AG04450 (cell line): ENCODE measurements around the gene BMERB1. TPM values are rescaled to one million over a fixed set of nuclear protein-coding genes. Genes with fewer than 3 reads are reported as not detected.

Experiments used
- CTCF ChIA-PET: fragments of 300-600, 350-600 bp; formaldehyde crosslinking; extraction: SDS; loops from one replicate; lab custom pipeline; 2022; ENCODE audit warnings: antibody characterized with exemption, inconsistent platforms; lab: Charles Lee
- POLR2A ChIA-PET: fragments of 350-600 bp; formaldehyde crosslinking; extraction: SDS; loops from one replicate; lab custom pipeline; 2021; ENCODE audit warnings: antibody characterized with exemption, inconsistent platforms; lab: Yijun Ruan, JAX
- DNase-seq: peaks from one replicate; pipeline ENCODE4 v3.0.0-alpha.2; 2011; ENCODE audit warnings: low read depth, low spot score
- H3K27ac ChIP-seq: one replicate; pipeline ENCODE4 v1.5.1; 2012; ENCODE audit warnings: low read depth, low read length, control low read depth
- H3K27me3 ChIP-seq: one replicate; pipeline ENCODE4 v1.6.0; 2012; ENCODE audit warnings: low read length; ENCODE audit not compliant: control insufficient read depth, insufficient read depth
- H3K4me3 ChIP-seq: 2 replicates; pipeline ENCODE4 v1.5.1; 2011; ENCODE audit warnings: mild to moderate bottlenecking, low read depth, low read length, control low read depth
- H3K9me3 ChIP-seq: 2 replicates; pipeline ENCODE4 v1.5.1; 2012; ENCODE audit warnings: low read length; ENCODE audit not compliant: control insufficient read depth, insufficient read depth
- polyA plus RNA-seq: library from polyadenylated mRNA; depleted of rRNA; stranded (reverse); fragments of >200 nt; gene quantifications from 2 replicates; pipeline ENCODE4 v1.2.3, GENCODE V29; 2011
- TF ChIP-seq, protein P1 (sequence below): IDR thresholded peaks from 2 replicates; pipeline ENCODE4 v1.5.1; 2011; ENCODE audit warnings: low read depth, low read length, control low read depth, inconsistent platforms

Gene BMERB1
- polyA plus RNA-seq, 1 experiment, result 43.9 TPM

DNA sequence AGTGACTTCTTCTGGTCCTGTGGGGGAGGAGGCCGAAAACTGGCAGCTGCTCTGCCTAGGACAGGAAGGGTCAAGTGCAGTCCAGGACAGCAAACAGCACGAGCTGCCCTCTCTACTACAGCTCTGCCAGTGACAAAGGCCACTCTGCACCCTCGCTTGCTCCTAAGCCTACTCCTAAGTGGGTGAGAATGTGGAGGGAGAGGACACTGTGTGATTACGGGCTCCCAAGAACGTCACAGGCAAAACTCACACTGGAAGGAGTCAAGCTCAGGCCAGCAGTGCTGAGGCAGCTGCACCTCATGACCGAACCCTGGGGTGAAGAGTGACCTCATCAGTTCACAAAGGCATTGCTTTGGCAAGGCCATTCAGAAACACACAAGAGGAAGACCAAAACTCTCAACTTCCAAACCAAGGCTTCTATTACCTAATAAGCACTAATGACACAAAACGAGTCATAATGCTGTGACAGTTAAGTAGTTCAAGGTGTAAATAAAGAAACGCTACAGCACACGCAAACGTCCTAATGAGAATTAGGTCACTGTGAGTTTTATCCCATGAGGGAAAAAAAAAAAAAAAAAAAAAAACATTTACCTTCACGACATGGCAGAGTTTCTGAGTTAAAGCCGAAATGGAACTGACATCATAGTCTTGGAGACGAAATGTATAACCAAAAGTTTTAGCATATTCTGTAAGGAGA, 173.5 kb downstream of the BMERB1 start:
- TF ChIP-seq, protein P1, sequence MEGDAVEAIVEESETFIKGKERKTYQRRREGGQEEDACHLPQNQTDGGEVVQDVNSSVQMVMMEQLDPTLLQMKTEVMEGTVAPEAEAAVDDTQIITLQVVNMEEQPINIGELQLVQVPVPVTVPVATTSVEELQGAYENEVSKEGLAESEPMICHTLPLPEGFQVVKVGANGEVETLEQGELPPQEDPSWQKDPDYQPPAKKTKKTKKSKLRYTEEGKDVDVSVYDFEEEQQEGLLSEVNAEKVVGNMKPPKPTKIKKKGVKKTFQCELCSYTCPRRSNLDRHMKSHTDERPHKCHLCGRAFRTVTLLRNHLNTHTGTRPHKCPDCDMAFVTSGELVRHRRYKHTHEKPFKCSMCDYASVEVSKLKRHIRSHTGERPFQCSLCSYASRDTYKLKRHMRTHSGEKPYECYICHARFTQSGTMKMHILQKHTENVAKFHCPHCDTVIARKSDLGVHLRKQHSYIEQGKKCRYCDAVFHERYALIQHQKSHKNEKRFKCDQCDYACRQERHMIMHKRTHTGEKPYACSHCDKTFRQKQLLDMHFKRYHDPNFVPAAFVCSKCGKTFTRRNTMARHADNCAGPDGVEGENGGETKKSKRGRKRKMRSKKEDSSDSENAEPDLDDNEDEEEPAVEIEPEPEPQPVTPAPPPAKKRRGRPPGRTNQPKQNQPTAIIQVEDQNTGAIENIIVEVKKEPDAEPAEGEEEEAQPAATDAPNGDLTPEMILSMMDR, result no peak
- Histone ChIP-seq H3K4me3 (no peak overlapping the region), H3K27me3 (no peaks in the 10 kb centered on the region), H3K9me3 (peaks cover 3% of the 10 kb centered on the region; the same call in 1 of the 2 replicates), H3K27ac (peak overlapping the region; percentile 55)
- peak; percentile 18 for DNase-seq
- POLR2A ChIA-PET, result no interaction called here
- CTCF ChIA-PET, result interaction anchor here (0.6 to 1.3 kb wide), 6 partner anchors 15 to 180 kb away, joined by 3 to 5 read pairs (median 4); no protein-coding TSS in a partner anchor

DNA sequence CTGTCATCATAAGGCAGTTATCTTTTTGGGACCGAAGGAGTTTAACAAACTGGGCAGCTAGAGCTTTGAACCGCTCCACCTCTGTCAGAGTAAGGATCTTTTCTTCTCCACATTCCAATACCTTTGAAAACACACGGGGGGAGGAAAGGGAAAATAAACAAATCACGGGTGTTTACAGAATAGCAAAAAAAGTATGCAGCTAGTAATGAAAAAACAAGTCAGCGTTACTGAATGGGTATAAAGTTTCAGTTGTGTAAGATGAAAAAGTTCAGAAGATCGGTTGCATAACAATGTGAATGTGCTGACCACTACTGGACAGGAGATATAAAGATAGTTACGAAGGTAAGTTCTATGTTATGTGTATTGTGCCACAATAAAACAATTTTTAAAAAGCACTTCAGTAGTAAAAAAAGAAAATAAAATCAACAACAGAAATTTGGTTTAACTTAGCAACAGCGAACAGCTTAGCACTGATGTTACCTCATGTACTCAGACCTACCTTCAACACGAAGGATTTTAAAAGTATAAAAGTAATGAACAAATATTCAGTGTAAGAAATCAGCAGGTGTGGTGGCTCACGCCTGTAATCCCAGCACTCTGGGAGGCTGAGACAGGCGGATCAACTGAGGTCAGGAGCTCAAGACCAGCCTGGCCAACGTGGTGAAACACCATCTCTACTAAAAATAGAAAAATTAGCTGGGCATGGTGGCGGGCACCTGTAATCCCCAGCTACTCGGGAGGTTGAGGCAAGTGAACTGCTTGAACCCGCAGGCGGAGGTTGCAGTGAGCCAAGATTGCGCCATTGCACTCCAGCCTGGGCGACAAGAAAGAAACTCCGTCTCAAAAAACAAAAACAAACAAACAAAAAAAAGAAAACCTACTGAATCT, 174.3 kb downstream of the BMERB1 start:
- peak; percentile 18 for DNase-seq
- peaks cover 3% of the 10 kb centered on the region; the same call in 1 of the 2 replicates for H3K9me3 ChIP-seq
- H3K27ac ChIP-seq, result peak overlapping the region; percentile 21
- POLR2A ChIA-PET, result no interaction called here
- TF ChIP-seq, protein P1, result peak; percentile 28
- H3K4me3 ChIP-seq, result no peak overlapping the region
- CTCF ChIA-PET, result interaction anchor here (0.8 to 1.3 kb wide), 3 partner anchors 33 to 181 kb away, joined by 3 to 4 read pairs (median 3); no protein-coding TSS in a partner anchor
- H3K27me3 ChIP-seq, result no peaks in the 10 kb centered on the region

DNA sequence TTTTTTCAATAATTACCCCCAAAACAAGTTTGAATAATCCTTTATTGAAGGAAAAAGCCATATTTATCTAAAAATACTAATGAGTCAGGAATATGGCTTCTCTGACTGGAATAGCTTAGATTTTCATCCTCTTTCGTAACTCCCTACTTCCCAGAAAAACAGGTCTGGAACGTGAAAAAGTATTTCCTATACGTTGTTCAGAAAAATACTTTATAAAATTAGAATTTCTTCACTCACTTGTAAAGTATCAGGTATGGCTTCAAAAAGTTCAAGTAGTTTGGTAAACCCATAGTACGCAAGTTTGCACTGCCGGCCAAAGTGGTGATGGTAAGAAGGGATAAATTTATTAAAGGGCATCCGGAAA, 174.9 kb downstream of the BMERB1 start:
- Histone ChIP-seq H3K27ac (no peak overlapping the region), H3K4me3 (no peak overlapping the region), H3K27me3 (no peaks in the 10 kb centered on the region), H3K9me3 (peaks cover 3% of the 10 kb centered on the region; the same call in 1 of the 2 replicates)
- no peak for DNase-seq
- POLR2A ChIA-PET, result no interaction called here
- TF ChIP-seq, protein P1, result no peak
- CTCF ChIA-PET, result interaction anchor here (1.3 kb wide), 1 partner anchor 181 kb away, joined by 3 read pairs; no protein-coding TSS in a partner anchor

DNA sequence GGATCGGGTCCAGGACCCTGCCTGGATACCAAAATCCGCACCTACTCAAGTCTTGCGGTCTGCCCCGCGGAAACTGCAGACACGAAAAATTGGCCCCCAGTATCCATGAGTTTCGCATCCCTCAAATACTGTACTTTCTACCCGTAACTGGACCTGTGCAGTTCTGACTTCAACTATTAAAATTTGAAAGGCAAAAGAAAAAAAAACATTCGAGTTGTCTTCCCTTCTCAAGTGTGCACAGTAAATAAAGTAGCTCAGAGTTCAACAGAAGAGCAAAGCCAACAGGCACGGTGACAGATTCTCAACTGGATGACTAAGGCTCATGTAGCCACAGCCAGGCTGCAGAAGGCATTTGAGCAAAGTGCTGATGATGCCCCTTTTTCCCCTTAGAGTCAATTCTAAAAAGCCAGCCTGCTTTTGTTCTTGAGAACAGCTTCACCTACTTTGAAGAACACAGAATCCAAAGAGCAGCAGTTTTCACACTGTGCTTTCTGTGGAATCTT, 176.0 kb downstream of the BMERB1 start:
- no peaks in the 10 kb centered on the region for H3K27me3 ChIP-seq
- POLR2A ChIA-PET, result no interaction called here
- H3K27ac ChIP-seq, result no peak overlapping the region
- H3K4me3 ChIP-seq, result no peak overlapping the region
- CTCF ChIA-PET, result no interaction called here
- DNase-seq, result no peak
- H3K9me3 ChIP-seq, result peaks cover 3% of the 10 kb centered on the region; the same call in 1 of the 2 replicates
- TF ChIP-seq, protein P1, result no peak
